CD4-positive, alpha-beta memory T cell (primary cell): ENCODE results near the gene ZNF580. TPM values are rescaled to one million over a fixed set of nuclear protein-coding genes. Genes with fewer than 3 reads are reported as not detected.

Source experiments
- CTCF ChIA-PET: fragments of 350-600 bp; sonication (Branson Sonifier 250); formaldehyde crosslinking; loops from one replicate; lab custom pipeline; 2021; ENCODE audit warnings: inconsistent platforms; ENCODE audit not compliant: partially characterized antibody; lab: Charles Lee
- POLR2A ChIA-PET: fragments of 350-600 bp; sonication (Branson Sonifier 250); formaldehyde crosslinking; loops from one replicate; lab custom pipeline; 2021; ENCODE audit not compliant: partially characterized antibody; lab: Charles Lee
- DNase-seq, 5 donors: peaks; one replicate each; pipeline versions ENCODE4 v3.0.0 to v3.0.0-alpha.2; 2020 to 2022; ENCODE audit warnings: mixed read lengths in 1 of 5
- H3K27ac ChIP-seq: one replicate; pipeline ENCODE4 v1.7.0; 2013; ENCODE audit warnings: low read depth, low read length
- H3K27me3 ChIP-seq: 2 replicates; pipeline ENCODE4 v1.7.0; 2013; ENCODE audit warnings: mild to moderate bottlenecking, low read length, moderate library complexity; ENCODE audit not compliant: insufficient read depth
- H3K36me3 ChIP-seq: 2 replicates; pipeline ENCODE4 v1.7.0; 2013; ENCODE audit warnings: mild to moderate bottlenecking, low read length, moderate library complexity; ENCODE audit not compliant: insufficient read depth
- H3K4me1 ChIP-seq: 2 replicates; pipeline ENCODE4 v1.7.0; 2013; ENCODE audit warnings: mild to moderate bottlenecking, low read length, moderate library complexity; ENCODE audit not compliant: insufficient read depth
- H3K4me3 ChIP-seq, 2 donors: one replicate each; pipeline ENCODE4 v1.7.0; 2013; ENCODE audit warnings: low read length in 2 of 2, mild to moderate bottlenecking in 1 of 2
- H3K9me3 ChIP-seq, 2 donors: one replicate each; pipeline ENCODE4 v1.7.0; 2013; ENCODE audit warnings: low read length in 2 of 2, control low read depth in 1 of 2; ENCODE audit not compliant: control insufficient read depth in 1 of 2
- H3K27ac Mint-ChIP-seq, 7 donors: one replicate each; pipeline ENCODE4 v1.8.0; 2020 to 2021; ENCODE audit warnings: mixed read lengths in 7 of 7, mild to moderate bottlenecking in 6 of 7, inconsistent platforms in 3 of 7, moderate library complexity in 3 of 7
- H3K27me3 Mint-ChIP-seq, 2 donors: one replicate each; pipeline ENCODE4 v1.8.0; 2020 to 2021; ENCODE audit warnings: mixed read lengths in 2 of 2
- H3K36me3 Mint-ChIP-seq, 2 donors: one replicate each; pipeline ENCODE4 v1.8.0; 2020 to 2021; ENCODE audit warnings: mixed read lengths in 2 of 2, inconsistent platforms in 1 of 2, mild to moderate bottlenecking in 1 of 2
- H3K4me1 Mint-ChIP-seq, 4 donors: one replicate each; pipeline ENCODE4 v1.8.0; 2020 to 2021; ENCODE audit warnings: mixed read lengths in 4 of 4, mild to moderate bottlenecking in 1 of 4
- H3K4me3 Mint-ChIP-seq, 8 donors: one replicate each; pipeline ENCODE4 v1.8.0; 2020 to 2021; ENCODE audit warnings: mixed read lengths in 8 of 8, mild to moderate bottlenecking in 7 of 8, moderate library complexity in 6 of 8, inconsistent platforms in 3 of 8
- H3K9me3 Mint-ChIP-seq, 8 donors: one replicate each; pipeline ENCODE4 v1.8.0; 2020 to 2021; ENCODE audit warnings: mixed read lengths in 8 of 8, mild to moderate bottlenecking in 5 of 8, inconsistent platforms in 3 of 8, moderate library complexity in 1 of 8
- intact Hi-C: fragments of 100-400 bp; cut with micrococcal nuclease; formaldehyde crosslinking; loops from one replicate; pipeline ENCODE4 v1.15.1; 2023
- polyA plus RNA-seq, 2 donors: library from polyadenylated mRNA; unstranded; fragments of 300-500 nt; fragmentation: Illumina TruSeq; gene quantifications; one replicate each; pipeline ENCODE4 v1.2.3, GENCODE V29; 2021
- total RNA-seq, 2 experiments: library from RNA; stranded (reverse); gene quantifications; one replicate each; pipeline ENCODE4 v1.2.3, GENCODE V29; 2021

The ZNF580 gene
- total and polyA plus RNA-seq, 4 experiments from 2014 or later = 7.2 to 105 (median 55.2) TPM

DNA sequence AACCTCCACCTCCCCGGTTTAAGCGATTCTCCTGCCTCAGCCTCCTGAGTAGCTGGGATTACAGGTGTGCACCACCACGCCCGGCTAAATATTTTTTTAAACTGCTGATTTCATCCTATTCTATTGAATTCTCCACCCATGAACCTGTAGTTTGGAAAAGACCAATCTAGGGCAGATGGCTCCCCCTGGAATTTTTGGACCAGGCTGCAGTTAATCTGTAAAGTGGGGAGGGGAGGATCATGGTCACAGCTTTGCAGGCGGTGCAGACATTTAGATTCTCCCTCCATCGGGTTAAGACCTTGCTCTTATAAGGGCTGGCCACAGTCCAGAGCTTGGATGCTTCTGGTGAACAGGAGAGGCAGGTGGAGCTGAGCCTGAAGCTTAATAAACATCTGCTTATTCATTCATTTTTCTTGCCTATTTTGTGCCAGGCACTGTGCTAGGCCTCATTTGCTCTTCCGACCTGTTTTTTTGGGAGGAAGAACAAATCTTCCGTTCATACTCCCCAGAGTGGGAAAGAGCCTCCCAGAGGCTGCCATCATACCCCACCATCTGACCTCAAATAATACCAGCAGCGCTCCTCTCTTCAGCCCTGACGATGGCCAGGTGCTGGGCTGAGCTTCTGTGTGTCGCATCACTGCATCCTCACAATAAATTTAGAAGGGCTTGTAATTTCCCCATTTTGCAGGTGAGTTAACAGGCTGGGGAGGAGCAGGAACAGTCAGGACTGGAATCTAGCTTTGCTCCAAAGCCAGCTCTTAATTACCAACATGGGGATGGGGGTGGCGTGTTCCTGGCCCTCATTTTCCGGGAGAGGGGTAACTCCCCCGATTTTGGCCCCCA lies 6.3 kb downstream of the ZNF580 start:
- Mint-ChIP-seq H3K36me3 (peaks cover 4 to 13% of the 10 kb centered on the region in 2 donors), H3K9me3 (peaks cover 0 to 1% (median 0%) of the 10 kb centered on the region in 8 donors), H3K27ac (peak overlapping the region in 3 of 7 donors; percentile 31 to 55 (median 42)), H3K4me1 (peaks cover 16 to 48% (median 29%) of the 10 kb centered on the region in 4 donors), H3K4me3 (peak overlapping the region; percentile 63 to 83 (median 74)), H3K27me3 (no peaks in the 10 kb centered on the region)
- intact Hi-C loops = no loop called here
- H3K4me3 ChIP-seq = peak overlapping the region in 1 of 2 donors; percentile 52
- no peaks in the 10 kb centered on the region for H3K27me3 ChIP-seq
- ChIA-PET CTCF (interaction anchor here (0.9 to 4.1 kb wide), 5 partner anchors 10 to 179 kb away, joined by 4 to 36 read pairs (median 6); no protein-coding TSS in a partner anchor), POLR2A (interaction anchor here (1.0 to 2.1 kb wide), 6 partner anchors 10 to 47 kb away, joined by 3 to 9 read pairs (median 5); partner anchors contain the start of genes FIZ1, ZNF524 and ZNF784)
- peaks cover 7% of the 10 kb centered on the region for H3K36me3 ChIP-seq
- DNase-seq = no peak
- peak overlapping the region; percentile 49 for H3K27ac ChIP-seq
- no peaks in the 10 kb centered on the region for H3K9me3 ChIP-seq
- peaks cover 33% of the 10 kb centered on the region for H3K4me1 ChIP-seq

DNA sequence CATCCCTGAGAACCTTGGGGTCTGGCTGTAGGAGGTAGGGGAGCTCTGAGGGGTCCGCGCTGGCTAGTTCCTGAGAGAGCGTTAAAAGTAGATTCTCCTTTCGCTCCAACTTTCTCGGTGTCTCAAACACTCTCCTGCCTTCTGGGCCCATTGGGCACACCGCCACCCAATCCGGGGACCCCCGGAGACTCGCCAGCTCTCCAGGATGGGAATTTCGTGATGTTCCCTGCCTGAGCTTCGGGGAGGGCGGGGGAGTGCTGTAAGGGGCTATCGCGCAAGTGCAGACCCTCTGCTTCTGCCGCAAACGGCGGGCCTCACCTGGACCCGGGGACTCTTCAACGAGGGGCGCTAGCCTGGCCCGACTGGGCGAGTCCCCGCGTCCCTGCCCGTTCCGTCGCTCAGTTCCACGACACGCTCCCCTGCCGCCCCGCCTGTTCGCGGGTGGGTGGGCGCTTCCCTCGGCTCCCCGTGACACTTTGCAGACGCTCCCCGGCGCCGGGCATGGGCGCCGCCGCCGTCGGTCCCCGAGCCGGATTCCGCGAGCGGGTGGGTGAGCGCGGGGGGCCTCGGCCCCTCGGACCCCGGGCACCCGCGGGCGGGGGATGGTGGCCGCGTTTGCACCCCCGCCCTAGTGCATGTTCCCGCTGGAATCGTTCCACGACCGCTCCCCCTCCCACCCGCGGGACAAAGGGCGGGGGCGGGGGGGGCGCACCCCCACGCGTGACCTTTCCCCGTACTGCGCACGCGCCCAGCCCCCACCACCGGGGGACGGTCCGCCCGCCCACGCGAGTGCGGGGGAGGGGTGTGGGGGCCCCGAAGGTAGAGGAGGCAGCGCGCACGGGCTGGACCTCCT lies 7.2 kb downstream of the ZNF580 start, which contains the start of gene CCDC106:
CCDC106 (plus strand) TSS at position 481 of the 853 bp plus-strand sequence. CDS start 835 bp downstream, outside the sequence.
- POLR2A ChIA-PET = interaction anchor here (1.0 to 2.1 kb wide), 7 partner anchors 9 to 171 kb away, joined by 3 to 9 read pairs (median 4); partner anchors contain the start of genes FIZ1, ZNF524, ZNF628 and ZNF784
- Mint-ChIP-seq H3K4me1 (peaks cover 15 to 45% (median 26%) of the 10 kb centered on the region in 4 donors), H3K27ac (peak within 1 kb of the TSS in 4 of 7 donors; percentile 31 to 55 (median 38)), H3K4me3 (peak within 1 kb of the TSS; percentile 63 to 83 (median 74)), H3K27me3 (no peaks in the 10 kb centered on the region), H3K36me3 (peaks cover 4 to 13% of the 10 kb centered on the region in 2 donors), H3K9me3 (peaks cover 0 to 1% (median 0%) of the 10 kb centered on the region in 8 donors)
- peak within 1 kb of the TSS; percentile 49 for H3K27ac ChIP-seq
- DNase-seq = peak in 4 of 5 donors; percentile 38 to 56 (median 44)
- H3K36me3 ChIP-seq = peaks cover 7% of the 10 kb centered on the region
- CTCF ChIA-PET = interaction anchor here (1.9 to 4.1 kb wide), 2 partner anchors 11 to 16 kb away, joined by 9 to 36 read pairs; no protein-coding TSS in a partner anchor
- H3K4me3 ChIP-seq = peak within 1 kb of the TSS; percentile 42 to 52
- H3K4me1 ChIP-seq = peaks cover 31% of the 10 kb centered on the region
- no peaks in the 10 kb centered on the region for H3K9me3 ChIP-seq
- no peaks in the 10 kb centered on the region for H3K27me3 ChIP-seq
- intact Hi-C loops = no loop called here

GRCh38 chr19:55648585-55649267 lies 7.9 kb downstream of the ZNF580 start:
- H3K4me1 ChIP-seq = peaks cover 37% of the 10 kb centered on the region
- ChIA-PET POLR2A (interaction anchor here (1.1 to 1.7 kb wide), 5 partner anchors 10 to 172 kb away, joined by 3 to 9 read pairs (median 4); partner anchors contain the start of gene ZNF628), CTCF (interaction anchor here (1.4 kb wide), 1 partner anchor 16 kb away, joined by 5 read pairs; no protein-coding TSS in a partner anchor)
- peaks cover 4 to 12% of the 10 kb centered on the region in 2 donors for H3K36me3 Mint-ChIP-seq
- peak in 1 of 5 donors; percentile 34 for DNase-seq
- H3K4me3 Mint-ChIP-seq = peak overlapping the region; percentile 52 to 80 (median 58)
- H3K36me3 ChIP-seq = peaks cover 7% of the 10 kb centered on the region
- no peaks in the 10 kb centered on the region for H3K27me3 ChIP-seq
- intact Hi-C loops = no loop called here
- H3K27ac Mint-ChIP-seq = peak overlapping the region in 3 of 7 donors; percentile 8 to 35 (median 27)
- peak overlapping the region in 1 of 2 donors; percentile 52 for H3K4me3 ChIP-seq
- H3K27ac ChIP-seq = peak overlapping the region; percentile 49
- H3K27me3 Mint-ChIP-seq = no peaks in the 10 kb centered on the region
- H3K9me3 ChIP-seq = no peaks in the 10 kb centered on the region
- H3K4me1 Mint-ChIP-seq = peaks cover 10 to 41% (median 21%) of the 10 kb centered on the region in 4 donors
- peaks cover 0 to 2% (median 0%) of the 10 kb centered on the region in 8 donors for H3K9me3 Mint-ChIP-seq

- peak in 1 of 5 donors; percentile 38 for DNase-seq
- Mint-ChIP-seq H3K4me1 (peaks cover 9 to 41% (median 16%) of the 10 kb centered on the region in 4 donors), H3K4me3 (peak overlapping the region in 6 of 8 donors; percentile 26 to 79 (median 64)), H3K27ac (peak overlapping the region in 3 of 7 donors; percentile 55 to 70 (median 60)), H3K27me3 (no peaks in the 10 kb centered on the region), H3K9me3 (peaks cover 0 to 6% (median 0%) of the 10 kb centered on the region in 8 donors), H3K36me3 (peaks cover 4 to 15% of the 10 kb centered on the region in 2 donors)
- no peak overlapping the region for H3K4me3 ChIP-seq
- peaks cover 7% of the 10 kb centered on the region for H3K36me3 ChIP-seq
- no peaks in the 10 kb centered on the region for H3K27me3 ChIP-seq
- ChIA-PET CTCF (interaction anchor here (1.4 kb wide), 1 partner anchor 17 kb away, joined by 5 read pairs; no protein-coding TSS in a partner anchor), POLR2A (interaction anchor here (0.9 to 1.6 kb wide), 4 partner anchors 14 to 33 kb away, joined by 3 to 7 read pairs (median 4); no protein-coding TSS in a partner anchor)
- H3K9me3 ChIP-seq = no peaks in the 10 kb centered on the region
- H3K4me1 ChIP-seq = peaks cover 30% of the 10 kb centered on the region
- H3K27ac ChIP-seq = no peak overlapping the region
- intact Hi-C loops = loop anchor here (10.0 kb wide), 2 partner anchors 1205 to 1545 kb away; partner anchors contain the start of genes LENG8, NDUFA3 and OSCAR
Measured at GRCh38 chr19:55649268-55650125, 8.7 kb downstream of the ZNF580 start.

DNA sequence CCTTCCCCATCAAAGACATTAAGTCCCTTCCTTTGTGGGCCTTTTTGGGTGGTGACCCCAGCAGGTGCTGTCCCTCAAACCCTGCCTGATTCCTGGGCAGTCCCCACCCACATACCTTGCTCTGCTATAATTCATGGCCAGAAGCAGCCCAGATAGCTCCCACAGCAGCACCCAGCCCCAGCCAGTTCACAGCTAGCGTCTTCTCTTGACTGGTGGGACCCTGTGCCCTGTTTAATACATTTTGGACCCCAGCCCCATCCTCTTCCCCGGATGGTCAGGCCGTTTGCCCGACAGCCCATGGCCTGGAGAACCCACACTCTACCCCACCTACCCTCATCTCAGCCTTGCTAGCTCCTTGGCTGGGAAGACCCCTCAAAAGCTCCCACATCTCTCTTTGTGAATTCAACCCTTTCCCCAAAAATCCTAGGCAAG lies 9.3 kb downstream of the ZNF580 start:
- intact Hi-C loops = loop anchor here (10.0 kb wide), 2 partner anchors 1205 to 1545 kb away; partner anchors contain the start of genes LENG8, NDUFA3 and OSCAR
- peaks cover 4 to 18% of the 10 kb centered on the region in 2 donors for H3K36me3 Mint-ChIP-seq
- peak overlapping the region in 5 of 8 donors; percentile 1 to 74 (median 40) for H3K4me3 Mint-ChIP-seq
- peaks cover 8 to 40% (median 15%) of the 10 kb centered on the region in 4 donors for H3K4me1 Mint-ChIP-seq
- peak overlapping the region in 1 of 7 donors; percentile 60 for H3K27ac Mint-ChIP-seq
- Histone ChIP-seq H3K36me3 (peaks cover 4% of the 10 kb centered on the region), H3K4me1 (peaks cover 25% of the 10 kb centered on the region), H3K9me3 (no peaks in the 10 kb centered on the region), H3K27ac (no peak overlapping the region), H3K4me3 (no peak overlapping the region), H3K27me3 (no peaks in the 10 kb centered on the region)
- H3K27me3 Mint-ChIP-seq = no peaks in the 10 kb centered on the region
- POLR2A ChIA-PET = interaction anchor here (0.9 to 1.6 kb wide), 4 partner anchors 15 to 34 kb away, joined by 3 to 7 read pairs (median 4); no protein-coding TSS in a partner anchor
- peaks cover 0 to 6% (median 0%) of the 10 kb centered on the region in 8 donors for H3K9me3 Mint-ChIP-seq
- DNase-seq = no peak
- CTCF ChIA-PET = interaction anchor here (1.4 kb wide), 1 partner anchor 17 kb away, joined by 5 read pairs; no protein-coding TSS in a partner anchor
